NB4 (cell line): ENCODE results near the gene MAD1L1.

Experiments used
- CTCF ChIP-seq: IDR thresholded peaks from one replicate; pipeline ENCODE4 v1.5.1; 2012; ENCODE audit warnings: low read depth, low read length
- MAX ChIP-seq: IDR thresholded peaks from 2 replicates; pipeline ENCODE4 v1.6.1; 2011; ENCODE audit warnings: low read depth, low read length
- MYC ChIP-seq: IDR thresholded peaks from 2 replicates; pipeline ENCODE4 v1.6.1; 2011; ENCODE audit warnings: low read depth, low read length
- POLR2A ChIP-seq: IDR thresholded peaks from 2 replicates; pipeline ENCODE4 v1.6.1; 2011; ENCODE audit warnings: mild to moderate bottlenecking; ENCODE audit not compliant: insufficient read length; ENCODE audit errors: extremely low read depth

- TF ChIP-seq POLR2A (no peak), CTCF (no peak), MAX (no peak), MYC (no peak)
These were observed 359.3 kb downstream of the MAD1L1 start for GRCh38 chr7:1873421-1873820.
